GM12801 (cell line): ENCODE measurements around the gene SPATA2L.

Experiments used
- TF ChIP-seq, protein P1 (sequence below): IDR thresholded peaks from one replicate; pipeline ENCODE4 v1.5.1; 2011; ENCODE audit warnings: control low read depth; ENCODE audit not compliant: insufficient read length; ENCODE audit errors: extremely low read depth

The SPATA2L gene

DNA sequence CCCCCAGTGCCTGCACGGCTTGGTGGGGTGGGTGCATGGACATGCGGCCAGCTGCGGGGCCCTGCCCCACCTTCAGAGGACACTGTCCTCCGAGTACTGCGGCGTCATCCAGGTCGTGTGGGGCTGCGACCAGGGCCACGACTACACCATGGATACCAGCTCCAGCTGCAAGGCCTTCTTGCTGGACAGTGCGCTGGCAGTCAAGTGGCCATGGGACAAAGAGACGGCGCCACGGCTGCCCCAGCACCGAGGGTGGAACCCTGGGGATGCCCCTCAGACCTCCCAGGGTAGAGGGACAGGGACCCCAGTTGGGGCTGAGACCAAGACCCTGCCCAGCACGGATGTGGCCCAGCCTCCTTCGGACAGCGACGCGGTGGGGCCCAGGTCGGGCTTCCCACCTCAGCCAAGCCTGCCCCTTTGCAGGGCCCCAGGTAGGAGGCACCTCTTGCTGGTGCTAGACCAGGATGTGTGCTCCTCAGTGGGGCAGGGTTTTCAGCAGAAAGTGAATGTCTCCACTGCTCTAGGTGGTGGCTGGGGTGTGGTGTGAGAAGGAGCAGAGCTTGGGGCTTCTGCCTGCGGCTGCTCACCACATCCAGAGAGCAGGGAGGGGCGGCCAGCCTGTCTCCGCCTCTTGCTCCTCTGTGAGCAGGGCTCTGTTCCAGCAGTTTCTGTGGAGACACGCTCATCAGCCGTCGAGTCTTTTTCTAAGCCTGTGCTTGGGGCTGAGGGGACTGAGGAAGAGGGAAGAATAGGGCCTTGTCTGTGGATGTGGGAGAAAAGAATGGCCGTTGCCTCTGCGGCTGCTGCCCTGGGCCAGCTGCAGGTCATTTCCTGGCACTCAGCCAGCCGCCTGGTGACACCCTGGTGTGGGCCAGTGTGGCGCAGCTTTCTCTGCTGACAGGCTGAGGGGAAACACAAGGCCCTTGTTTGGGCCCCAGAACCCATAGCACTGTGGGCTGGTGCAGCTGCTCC is 22.1 kb upstream of the SPATA2L start:
- TF ChIP-seq, protein P1, sequence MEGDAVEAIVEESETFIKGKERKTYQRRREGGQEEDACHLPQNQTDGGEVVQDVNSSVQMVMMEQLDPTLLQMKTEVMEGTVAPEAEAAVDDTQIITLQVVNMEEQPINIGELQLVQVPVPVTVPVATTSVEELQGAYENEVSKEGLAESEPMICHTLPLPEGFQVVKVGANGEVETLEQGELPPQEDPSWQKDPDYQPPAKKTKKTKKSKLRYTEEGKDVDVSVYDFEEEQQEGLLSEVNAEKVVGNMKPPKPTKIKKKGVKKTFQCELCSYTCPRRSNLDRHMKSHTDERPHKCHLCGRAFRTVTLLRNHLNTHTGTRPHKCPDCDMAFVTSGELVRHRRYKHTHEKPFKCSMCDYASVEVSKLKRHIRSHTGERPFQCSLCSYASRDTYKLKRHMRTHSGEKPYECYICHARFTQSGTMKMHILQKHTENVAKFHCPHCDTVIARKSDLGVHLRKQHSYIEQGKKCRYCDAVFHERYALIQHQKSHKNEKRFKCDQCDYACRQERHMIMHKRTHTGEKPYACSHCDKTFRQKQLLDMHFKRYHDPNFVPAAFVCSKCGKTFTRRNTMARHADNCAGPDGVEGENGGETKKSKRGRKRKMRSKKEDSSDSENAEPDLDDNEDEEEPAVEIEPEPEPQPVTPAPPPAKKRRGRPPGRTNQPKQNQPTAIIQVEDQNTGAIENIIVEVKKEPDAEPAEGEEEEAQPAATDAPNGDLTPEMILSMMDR, result no peak

DNA sequence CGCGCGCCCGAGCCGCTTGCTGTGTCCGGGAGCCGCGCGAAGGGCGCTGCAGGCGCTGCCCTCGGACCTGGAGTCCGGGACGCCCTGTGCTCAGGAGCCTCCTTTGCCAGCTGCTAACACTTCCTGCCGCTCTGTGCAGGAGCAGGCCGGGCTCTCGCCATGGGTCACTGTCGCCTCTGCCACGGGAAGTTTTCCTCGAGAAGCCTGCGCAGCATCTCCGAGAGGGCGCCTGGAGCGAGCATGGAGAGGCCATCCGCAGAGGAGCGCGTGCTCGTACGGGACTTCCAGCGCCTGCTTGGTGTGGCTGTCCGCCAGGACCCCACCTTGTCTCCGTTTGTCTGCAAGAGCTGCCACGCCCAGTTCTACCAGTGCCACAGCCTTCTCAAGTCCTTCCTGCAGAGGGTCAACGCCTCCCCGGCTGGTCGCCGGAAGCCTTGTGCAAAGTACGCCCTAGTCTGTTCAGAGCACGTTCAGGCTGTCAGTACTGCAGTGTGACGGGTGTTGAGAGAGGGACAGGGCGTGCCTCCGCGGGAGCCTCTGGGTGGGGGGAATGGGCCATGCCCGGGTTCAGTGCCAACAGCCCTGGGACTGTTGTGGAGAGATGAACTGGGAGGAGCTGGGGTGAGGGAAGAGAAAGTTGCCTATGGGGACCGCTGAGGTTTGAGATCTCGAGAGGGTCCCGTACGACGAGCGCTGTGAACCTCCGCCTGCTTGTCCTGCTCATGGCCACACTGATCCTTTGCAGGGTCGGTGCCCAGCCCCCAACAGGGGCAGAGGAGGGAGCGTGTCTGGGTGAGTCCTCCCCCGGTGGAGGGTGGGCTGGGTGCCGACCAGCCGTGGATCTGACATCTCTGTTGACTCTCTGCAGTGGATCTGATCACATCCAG is 21.1 kb upstream of the SPATA2L start:
- TF ChIP-seq, protein P1, result no peak

DNA sequence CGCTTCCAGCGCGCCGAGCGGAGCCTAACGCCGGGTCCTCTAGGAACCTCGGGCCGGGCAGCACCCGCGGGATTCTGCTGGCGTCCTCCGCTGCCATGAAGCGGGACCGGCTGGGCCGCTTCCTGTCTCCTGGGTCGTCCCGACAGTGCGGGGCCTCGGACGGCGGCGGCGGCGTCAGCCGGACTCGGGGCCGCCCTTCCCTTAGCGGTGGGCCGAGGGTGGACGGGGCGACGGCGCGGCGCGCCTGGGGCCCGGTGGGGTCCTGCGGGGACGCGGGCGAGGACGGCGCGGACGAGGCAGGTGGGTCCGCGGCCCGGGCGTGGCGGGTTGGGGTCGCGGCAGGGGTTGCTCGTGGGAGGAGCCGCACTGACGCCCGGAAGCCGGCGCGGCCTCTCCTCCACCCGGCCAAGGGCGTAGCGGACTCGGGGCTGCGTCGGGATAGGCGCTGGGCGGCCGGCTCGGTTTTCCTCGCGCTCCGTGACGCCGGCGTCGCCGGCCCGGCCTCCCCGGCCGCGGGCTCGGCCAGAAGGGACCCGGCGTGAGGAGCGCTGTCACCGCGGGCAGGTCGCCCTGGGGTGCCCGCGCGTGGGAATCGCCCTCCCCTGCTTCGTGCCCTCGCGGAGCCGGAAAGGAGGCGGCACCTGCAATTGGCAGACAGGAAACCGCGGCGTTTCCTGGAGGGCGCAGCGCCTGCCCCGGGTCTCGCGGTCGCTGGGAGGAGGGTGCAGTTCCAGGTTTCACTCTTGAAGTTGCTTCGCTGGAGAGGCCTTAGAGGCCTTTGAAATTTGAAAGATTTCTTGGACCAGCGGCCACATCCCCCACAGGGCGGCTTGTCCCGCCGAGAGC is 20.3 kb upstream of the SPATA2L start:
- TF ChIP-seq, protein P1, result no peak

DNA sequence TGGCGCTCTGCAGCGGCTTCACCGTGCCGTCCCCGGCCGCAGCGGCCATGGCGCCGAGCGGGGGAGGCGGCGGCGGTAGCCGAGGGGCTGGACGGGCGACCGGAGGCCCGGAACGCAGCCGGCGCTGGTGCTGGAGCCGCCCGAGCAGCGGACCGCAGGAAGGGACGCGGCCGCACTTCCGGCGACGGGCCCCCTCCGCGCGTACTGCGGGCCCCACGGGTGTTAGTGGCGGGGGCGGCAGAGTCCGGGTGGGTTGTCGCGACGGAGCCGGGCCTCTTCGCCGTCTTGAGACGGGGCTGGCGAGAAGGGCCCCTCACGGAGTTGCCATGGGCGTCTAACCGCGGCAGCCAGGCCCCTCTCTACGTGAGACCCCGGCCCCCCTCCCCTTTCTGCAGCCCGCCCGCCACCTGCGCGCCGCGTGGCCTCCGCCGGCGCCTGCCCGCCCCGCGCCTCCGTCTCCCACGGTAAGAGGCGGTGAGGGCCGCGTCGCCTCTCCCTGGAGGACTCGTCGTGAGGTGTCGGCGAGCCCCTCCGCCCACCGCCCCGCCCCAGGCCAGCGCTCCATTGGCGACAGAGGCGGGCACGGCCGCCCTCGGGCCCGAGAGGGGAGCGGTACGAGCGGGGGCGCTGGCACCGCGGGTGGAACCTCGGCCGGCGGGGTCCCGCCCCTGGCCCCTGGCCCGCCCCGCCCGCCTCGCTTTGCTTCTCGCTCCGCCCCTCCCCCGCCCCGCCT is 19.5 kb upstream of the SPATA2L start, which contains the start of the genes VPS9D1 and ZNF276:
Gene VPS9D1, minus strand, starts transcription at position 86 of the 733 bp plus-strand sequence. Its CDS starts 37 bp downstream, at position 49.
Gene ZNF276, plus strand, starts transcription at position 725 of the 733 bp plus-strand sequence. CDS start 104 bp downstream, outside the sequence.
- TF ChIP-seq, protein P1, result no peak

DNA sequence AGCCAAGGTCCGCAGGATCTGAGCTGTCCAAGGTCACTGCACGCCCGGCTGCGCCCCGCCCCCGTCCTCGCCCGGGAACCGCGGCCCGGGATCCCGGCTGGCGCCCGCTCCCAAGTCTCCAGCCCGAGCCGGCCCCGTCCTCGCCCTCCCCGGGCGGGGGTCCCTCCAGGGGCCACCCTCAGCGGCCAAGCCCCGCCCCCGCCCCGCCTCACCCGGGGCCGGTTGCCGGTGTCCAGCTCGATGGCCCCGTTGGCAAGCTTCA is 19.0 kb upstream of the SPATA2L start:
- TF ChIP-seq, protein P1, result no peak

DNA sequence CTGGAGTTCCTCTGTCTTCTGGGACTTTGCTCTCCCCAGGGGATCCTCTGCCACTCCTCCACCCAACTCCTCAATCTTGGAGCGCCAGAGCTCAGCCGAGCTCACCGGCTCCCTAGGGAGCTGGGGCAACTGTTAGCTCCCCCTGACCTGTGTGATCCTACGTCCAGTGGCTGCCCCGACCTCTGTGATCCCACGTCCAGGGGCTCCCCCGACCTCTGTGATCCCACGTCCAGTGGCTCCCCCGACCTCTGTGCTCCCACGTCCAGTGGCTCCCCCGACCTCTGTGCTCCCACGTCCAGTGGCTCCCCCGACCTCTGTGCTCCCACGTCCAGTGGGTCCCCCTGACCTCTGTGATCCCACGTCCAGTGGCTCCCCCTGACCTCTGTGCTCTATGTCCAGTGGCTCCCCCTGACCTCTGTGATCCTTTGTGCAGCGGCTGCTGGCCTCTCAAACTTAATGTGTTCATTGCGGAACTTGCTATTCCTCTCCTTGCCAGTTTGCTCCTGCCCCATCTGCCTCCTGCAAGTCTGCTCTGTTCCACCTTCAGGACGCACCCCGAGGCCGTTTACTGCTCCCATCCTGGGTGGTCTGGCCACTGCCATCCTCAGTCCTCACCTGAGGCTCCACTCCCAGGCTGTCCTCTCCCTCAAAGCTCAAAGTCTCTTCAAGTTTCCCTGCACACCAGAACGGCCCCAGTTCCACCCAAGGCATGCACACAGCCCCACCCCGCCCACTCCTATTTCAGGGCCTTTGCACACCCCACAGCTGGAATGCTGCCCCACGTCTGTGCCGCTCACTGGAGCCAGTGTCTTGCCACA is 16.4 kb upstream of the SPATA2L start:
- TF ChIP-seq, protein P1, result no peak
